ENCODE data around the gene C1orf159.

Gene C1orf159

GRCh38 chr1:1033009-1033587 is 82.8 kb downstream of the C1orf159 start:
- peak; percentile 32 for DNase-seq

GRCh38 chr1:1032424-1032823 is 83.5 kb downstream of the C1orf159 start:
- peak; percentile 24 for DNase-seq

All from DMS 273 treated with DMSO at 0.1 percent for 48 hours (cell line).